GM12878 (cell line): ENCODE results near the gene CABYR. TPM values are rescaled to one million over a fixed set of nuclear protein-coding genes. Genes with fewer than 3 reads are reported as not detected.

Experiments used
- ATAC-seq: fragments of 200-7000 bp; cut with Tn5 transposase; 3 replicates; pipeline ENCODE4 v1.9.1; 2020; ENCODE audit warnings: mild to moderate bottlenecking, moderate library complexity
- BruUV-seq: library from RNA; stranded (reverse); fragments of 400-500 nt; replicated peaks from 2 replicates; lab custom pipeline; 2021; lab: Mats Ljungman, UMichigan
- CTCF ChIA-PET: fragments of 300-600 bp; sonication (Branson Sonifier 250); formaldehyde crosslinking; extraction: SDS; loops from one replicate; lab custom pipeline; 2021; ENCODE audit warnings: inconsistent platforms; lab: Yijun Ruan, JAX
- POLR2A ChIA-PET: fragments of 350-600 bp; formaldehyde crosslinking; extraction: SDS; loops from one replicate; lab custom pipeline; 2021; ENCODE audit warnings: inconsistent platforms; lab: Charles Lee
- RAD21 ChIA-PET: fragments of 300-600 bp; sonication (Branson Sonifier 250); formaldehyde crosslinking; loops from one replicate; lab custom pipeline; 2023; ENCODE audit warnings: antibody characterized with exemption; ENCODE audit not compliant: unreplicated experiment; lab: Charles Lee
- SMC1A ChIA-PET: fragments of 300-600 bp; sonication (Branson Sonifier 250); formaldehyde crosslinking; loops from one replicate; lab custom pipeline; 2023; ENCODE audit not compliant: unreplicated experiment, uncharacterized antibody; lab: Charles Lee
- DNase-seq: peaks from one replicate; pipeline ENCODE4 v3.0.0-alpha.2; 2011; ENCODE audit warnings: low read depth, low spot score
- FAIRE-seq: peaks from 3 replicates; lab custom pipeline; 2011; peaks lifted over from hg19 to GRCh38; lab: Jason Lieb, UNC
- H2AFZ ChIP-seq: 2 replicates; pipeline ENCODE4 v1.6.0; 2011; ENCODE audit warnings: low read depth, low read length, control low read depth; ENCODE audit not compliant: control insufficient read depth
- H3K27ac ChIP-seq: 2 replicates; pipeline ENCODE4 v1.5.1; 2011; ENCODE audit warnings: control low read depth; ENCODE audit not compliant: control insufficient read depth, insufficient read depth
- H3K27me3 ChIP-seq, 2 experiments: replicated peaks in 1 of 2; 2 replicates each; pipeline versions ENCODE4 v1.6.0 to v1.6.1; 2011; ENCODE audit warnings: low read length in 1 of 2; ENCODE audit not compliant: control insufficient read depth in 2 of 2, insufficient read depth in 2 of 2
- H3K36me3 ChIP-seq, 2 experiments: 2 replicates each; pipeline ENCODE4 v1.5.1; 2011; ENCODE audit warnings: low read length in 1 of 2; ENCODE audit not compliant: control insufficient read depth in 2 of 2, insufficient read depth in 2 of 2
- H3K4me1 ChIP-seq: 2 replicates; pipeline ENCODE4 v1.6.1; 2011; ENCODE audit warnings: mild to moderate bottlenecking, low read length, moderate library complexity, mixed read lengths; ENCODE audit not compliant: control insufficient read depth, insufficient read depth
- H3K4me2 ChIP-seq: 2 replicates; pipeline ENCODE4 v1.6.0; 2011; ENCODE audit warnings: control low read depth; ENCODE audit not compliant: control insufficient read depth, insufficient read depth
- H3K4me3 ChIP-seq: fragments of 200-600 bp; sonication (generic); 2 replicates; pipeline ENCODE4 v1.5.1; 2016
- H3K79me2 ChIP-seq: 2 replicates; pipeline ENCODE4 v1.6.0; 2011; ENCODE audit warnings: low read length; ENCODE audit not compliant: control insufficient read depth, insufficient read depth
- H3K9ac ChIP-seq: 2 replicates; pipeline ENCODE4 v1.8.0; 2011; ENCODE audit warnings: low read length, control low read depth, mixed read lengths; ENCODE audit not compliant: control insufficient read depth, insufficient read depth
- H3K9me3 ChIP-seq: replicated peaks from 3 replicates; pipeline ENCODE4 v1.5.1; 2011; ENCODE audit warnings: mild to moderate bottlenecking, low read length; ENCODE audit not compliant: control insufficient read depth, insufficient read depth
- H4K20me1 ChIP-seq: 2 replicates; pipeline ENCODE4 v1.6.0; 2011; ENCODE audit not compliant: control insufficient read depth, insufficient read depth
- LARP7 ChIP-seq: fragments of 450-650 bp; IDR thresholded peaks from 2 replicates; pipeline ENCODE4 v1.6.1; 2017; ENCODE audit warnings: mild to moderate bottlenecking
- SIN3A ChIP-seq: IDR thresholded peaks from 2 replicates; pipeline ENCODE4 v1.6.1; 2012; ENCODE audit warnings: low read depth, low read length, improper control_type of control experiment
- SPI1 ChIP-seq: IDR thresholded peaks from 2 replicates; pipeline ENCODE4 v1.6.1; 2011; ENCODE audit warnings: low read depth, mild to moderate bottlenecking, low read length, moderate library complexity, borderline replicate concordance; ENCODE audit not compliant: insufficient read depth
- YY1 ChIP-seq: IDR thresholded peaks from 2 replicates; pipeline ENCODE4 v1.6.1; 2011; ENCODE audit warnings: low read depth, mild to moderate bottlenecking, low read length
- WGBS: methylation state at CpG from one replicate; pipeline ENCODE4 v1.1.6; 2016; ENCODE audit warnings: low lambda C conversion rate; ENCODE audit not compliant: insufficient replicate concordance, insufficient coverage; ENCODE audit errors: missing lambda C conversion rate; 5-methylcytosine and 5-hydroxymethylcytosine counted together
- in situ Hi-C: fragments of 300-500 bp; cut with MboI; formaldehyde crosslinking; loops from 9 replicates; pipeline ENCODE4 v1.14.3; 2018; ENCODE audit warnings: mixed read lengths
- intact Hi-C: fragments of 100-400 bp; cut with micrococcal nuclease; formaldehyde crosslinking; loops from one replicate; pipeline ENCODE4 v1.14.2; 2022; ENCODE audit not compliant: unreplicated experiment
- polyA plus RNA-seq, 11 experiments: library from polyadenylated mRNA; depleted of rRNA in 4 of 11; unstranded in 6 of 11; stranded (reverse) in 5 of 11; fragments of >200 nt; fragmentation: Nextera tagmentation in 4 of 11; fragmentation: Illumina TruSeq in 1 of 11; extraction: Ambion mirVana in 4 of 11; extraction: Trizol in 1 of 11; gene quantifications; 1 replicate in 1 of 11; 2 replicates in 10 of 11; pipeline versions ENCODE4 v1.2.1 to v1.2.3, GENCODE V29; 2011 to 2016; ENCODE audit warnings: inconsistent platforms in 2 of 11, missing spikeins in 2 of 11, low read depth in 1 of 11
- total RNA-seq, 4 experiments: library from RNA; depleted of rRNA in 3 of 4; stranded (reverse); fragments of >200 nt in 3 of 4; fragmentation: Illumina TruSeq in 1 of 4; extraction: Trizol in 1 of 4; gene quantifications; 2 replicates each; pipeline versions ENCODE4 v1.2.1 to v1.2.3, GENCODE V29; 2013 to 2021

Gene CABYR
- total and polyA plus RNA-seq, 10 of the 15 experiments (the other 5 are each of a cell fraction or from before 2014, with no cell fraction given) = 0.29 to 2.8 (median 1.7) TPM

DNA sequence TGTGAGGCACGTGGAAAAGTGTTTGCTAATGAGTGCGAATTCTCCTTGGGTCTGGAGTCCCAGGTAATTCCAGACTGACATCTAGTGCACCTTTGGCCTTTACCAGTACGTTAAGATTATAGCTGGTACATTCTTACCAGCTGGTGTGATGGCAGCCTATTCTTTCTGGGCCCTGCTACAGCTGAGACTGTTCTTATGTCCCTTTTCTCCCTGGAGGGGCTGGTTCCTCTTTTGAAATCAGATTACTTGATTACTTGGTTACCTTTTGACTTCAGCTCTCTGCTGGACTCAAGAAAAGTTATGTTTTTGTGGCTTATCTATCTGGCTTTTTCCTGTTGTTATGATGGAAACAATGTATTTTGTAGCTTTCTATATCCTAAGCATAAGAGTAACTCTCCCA, 14.5 kb downstream of the CABYR start:
- Histone ChIP-seq H3K27me3 (no peaks in the 10 kb centered on the region), H3K79me2 (no peaks in the 10 kb centered on the region), H4K20me1 (no peaks in the 10 kb centered on the region), H3K4me3 (no peak overlapping the region), H3K36me3 (no peaks in the 10 kb centered on the region), H3K4me2 (no peak overlapping the region), H2AFZ (no peak overlapping the region), H3K9ac (no peak overlapping the region), H3K27ac (no peak overlapping the region), H3K9me3 (no peaks in the 10 kb centered on the region), H3K4me1 (no peaks in the 10 kb centered on the region)
- FAIRE-seq (no peak), DNase-seq (no peak), ATAC-seq (peak; percentile 51)
- ChIA-PET CTCF (interaction anchor here (1.1 kb wide), 1 partner anchor 23 kb away, joined by 6 read pairs; no protein-coding TSS in a partner anchor), RAD21 (no interaction called here), POLR2A (no interaction called here), SMC1A (no interaction called here)
- TF ChIP-seq SPI1 (peak; percentile 28; the same call in 1 of the 2 replicates), YY1 (no peak)
- 34% methylated on average over 3 of the region's 3 CpGs for WGBS
- in situ Hi-C loops = no loop called here
- intact Hi-C loops = no loop called here
- no TSS peak for BruUV-seq

DNA sequence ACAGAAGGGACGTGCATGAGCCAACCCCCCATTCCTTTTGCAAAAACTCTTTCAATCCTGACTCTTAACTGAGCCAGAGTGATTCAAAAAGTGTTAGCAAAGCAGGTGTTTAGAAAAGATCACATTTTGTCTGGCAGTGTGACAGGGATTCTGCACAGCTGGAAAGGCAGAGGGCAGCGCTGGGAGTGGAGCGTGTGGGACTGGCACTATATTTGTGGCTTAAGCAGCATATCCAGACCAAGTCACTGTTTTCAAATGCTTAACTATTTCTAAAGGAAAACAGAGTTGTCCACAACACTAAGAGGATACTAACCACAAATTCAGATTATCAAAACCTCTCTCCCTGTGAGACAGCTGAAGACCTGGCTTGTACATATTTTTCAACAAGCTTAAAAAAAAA, 19.0 kb downstream of the CABYR start:
- no peak for FAIRE-seq

More for the DNA sequence above, 19.0 kb downstream of the CABYR start:
- TF ChIP-seq LARP7 (no peak), SIN3A (no peak)
- TF ChIP-seq, all 136 proteins: peak for 0
- Histone ChIP-seq H3K4me1 (no peaks in the 10 kb centered on the region), H3K79me2 (no peaks in the 10 kb centered on the region), H3K9me3 (no peaks in the 10 kb centered on the region), H3K9ac (no peak overlapping the region), H3K4me2 (no peak overlapping the region), H4K20me1 (no peaks in the 10 kb centered on the region), H2AFZ (no peak overlapping the region), H3K27ac (no peak overlapping the region), H3K36me3 (no peaks in the 10 kb centered on the region), H3K4me3 (no peak overlapping the region), H3K27me3 (no peaks in the 10 kb centered on the region)
- ChIA-PET CTCF (interaction anchor here (1.8 kb wide), 1 partner anchor 19 kb away, joined by 5 read pairs; no protein-coding TSS in a partner anchor), RAD21 (no interaction called here), POLR2A (no interaction called here), SMC1A (no interaction called here)
- 66% methylated on average over 3 of the region's 3 CpGs for WGBS
- no TSS peak for BruUV-seq
- intact Hi-C loops (no loop called here), in situ Hi-C loops (no loop called here)
- no peak for DNase-seq
- ATAC-seq = no peak
